ENCODE results near the gene L2HGDH. TPM values are rescaled to one million over a fixed set of nuclear protein-coding genes. Genes with fewer than 3 reads are reported as not detected.

Gene L2HGDH
- total RNA-seq, 4 donors from 2014 or later = 8.9 to 18.2 (median 11.6) TPM

DNA sequence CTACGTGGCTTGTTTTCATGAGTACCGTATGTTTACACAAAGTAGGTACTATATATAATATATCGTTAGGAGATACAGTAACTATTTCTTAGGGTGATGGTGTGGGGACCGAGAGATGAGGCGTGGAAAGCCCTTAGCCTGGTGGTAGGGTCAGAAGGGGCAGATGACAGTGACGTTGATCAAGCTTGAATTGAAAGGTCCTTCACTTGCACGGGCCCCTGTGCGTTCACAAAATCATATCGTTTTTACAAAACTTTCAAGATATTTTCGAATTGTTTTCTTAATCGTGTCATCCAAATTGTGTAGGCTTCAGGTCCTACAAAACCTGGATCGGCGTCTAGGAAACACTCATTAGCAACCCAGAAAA, 79.8 kb downstream of the L2HGDH start:
- TF ChIP-seq POLR2A (IDR thresholded peaks at IDR 0.05) = no peak
- TF ChIP-seq, protein P1, sequence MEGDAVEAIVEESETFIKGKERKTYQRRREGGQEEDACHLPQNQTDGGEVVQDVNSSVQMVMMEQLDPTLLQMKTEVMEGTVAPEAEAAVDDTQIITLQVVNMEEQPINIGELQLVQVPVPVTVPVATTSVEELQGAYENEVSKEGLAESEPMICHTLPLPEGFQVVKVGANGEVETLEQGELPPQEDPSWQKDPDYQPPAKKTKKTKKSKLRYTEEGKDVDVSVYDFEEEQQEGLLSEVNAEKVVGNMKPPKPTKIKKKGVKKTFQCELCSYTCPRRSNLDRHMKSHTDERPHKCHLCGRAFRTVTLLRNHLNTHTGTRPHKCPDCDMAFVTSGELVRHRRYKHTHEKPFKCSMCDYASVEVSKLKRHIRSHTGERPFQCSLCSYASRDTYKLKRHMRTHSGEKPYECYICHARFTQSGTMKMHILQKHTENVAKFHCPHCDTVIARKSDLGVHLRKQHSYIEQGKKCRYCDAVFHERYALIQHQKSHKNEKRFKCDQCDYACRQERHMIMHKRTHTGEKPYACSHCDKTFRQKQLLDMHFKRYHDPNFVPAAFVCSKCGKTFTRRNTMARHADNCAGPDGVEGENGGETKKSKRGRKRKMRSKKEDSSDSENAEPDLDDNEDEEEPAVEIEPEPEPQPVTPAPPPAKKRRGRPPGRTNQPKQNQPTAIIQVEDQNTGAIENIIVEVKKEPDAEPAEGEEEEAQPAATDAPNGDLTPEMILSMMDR (IDR thresholded peaks at IDR 0.05) = no peak
- intact Hi-C loops (cut with DNase I; ENCODE audit: low total_unique reads) = no loop called here
- H3K4me3 ChIP-seq (ENCODE audit: low read depth, poor library complexity, severe bottlenecking) = peak overlapping the region; percentile 78
- no peak for DNase-seq (ENCODE audit: low spot score in 2 of 2)
- WGBS, 2 donors = 32% methylated on average over 13 of the region's 13 CpGs

DNA sequence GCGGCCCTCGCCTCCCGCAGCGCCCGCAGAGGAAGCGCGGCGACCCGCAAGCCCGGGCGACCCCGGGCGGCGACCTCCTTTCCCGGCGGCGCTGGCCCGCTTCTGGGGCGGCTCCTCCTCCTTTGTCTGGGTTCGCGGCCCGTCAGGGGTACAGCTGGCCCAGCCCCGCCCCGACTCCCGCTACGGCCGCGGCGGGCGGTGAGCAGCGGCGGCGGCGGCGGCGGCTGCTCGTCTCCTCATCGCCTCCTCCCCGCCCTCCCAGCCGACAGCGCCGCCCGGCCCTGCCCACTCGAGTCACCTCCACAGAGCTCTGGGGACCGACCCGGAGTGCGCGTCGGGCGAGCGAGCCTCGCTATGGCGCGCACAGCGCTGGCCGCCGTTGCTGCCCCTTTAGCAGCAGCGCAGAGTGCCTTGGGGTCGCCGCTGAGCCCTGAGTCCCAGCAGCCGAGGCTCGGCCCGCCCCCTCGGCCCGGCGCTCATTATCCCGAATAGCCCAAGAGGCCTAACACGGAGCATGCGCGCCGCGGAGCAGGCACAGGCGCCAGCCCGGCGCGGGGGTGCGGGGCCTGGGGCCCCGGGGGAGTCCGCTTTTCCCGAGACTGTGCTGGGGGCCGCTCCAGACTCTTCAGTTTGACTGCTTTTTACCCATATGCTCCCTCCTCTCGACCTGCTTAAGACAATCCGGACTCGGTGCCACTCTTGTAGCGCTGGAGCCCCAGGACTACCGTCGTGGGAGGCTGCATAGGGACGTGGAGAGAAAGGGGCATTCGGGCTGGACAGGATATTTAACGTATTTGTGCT, 80.4 kb downstream of the L2HGDH start, which contains the start of gene SOS2:
TSS of gene SOS2 (minus strand) at position 104 of the 801 bp plus-strand sequence. CDS start 295 bp downstream, outside the sequence.
- DNase-seq (ENCODE audit: low spot score in 2 of 2) = peak; percentile 70 to 97
- 0 to 2% methylated on average over 18 to 58 of the region's 90 CpGs for WGBS, 2 donors
- TF ChIP-seq POLR2A (IDR thresholded peaks at IDR 0.05) = peak in 1 of 2 donors; percentile 70
- TF ChIP-seq, protein P1 (IDR thresholded peaks at IDR 0.05) = no peak
- intact Hi-C loops (cut with DNase I; ENCODE audit: low total_unique reads) = no loop called here
- peak within 1 kb of the TSS; percentile 78 for H3K4me3 ChIP-seq (ENCODE audit: low read depth, poor library complexity, severe bottlenecking)

DNA sequence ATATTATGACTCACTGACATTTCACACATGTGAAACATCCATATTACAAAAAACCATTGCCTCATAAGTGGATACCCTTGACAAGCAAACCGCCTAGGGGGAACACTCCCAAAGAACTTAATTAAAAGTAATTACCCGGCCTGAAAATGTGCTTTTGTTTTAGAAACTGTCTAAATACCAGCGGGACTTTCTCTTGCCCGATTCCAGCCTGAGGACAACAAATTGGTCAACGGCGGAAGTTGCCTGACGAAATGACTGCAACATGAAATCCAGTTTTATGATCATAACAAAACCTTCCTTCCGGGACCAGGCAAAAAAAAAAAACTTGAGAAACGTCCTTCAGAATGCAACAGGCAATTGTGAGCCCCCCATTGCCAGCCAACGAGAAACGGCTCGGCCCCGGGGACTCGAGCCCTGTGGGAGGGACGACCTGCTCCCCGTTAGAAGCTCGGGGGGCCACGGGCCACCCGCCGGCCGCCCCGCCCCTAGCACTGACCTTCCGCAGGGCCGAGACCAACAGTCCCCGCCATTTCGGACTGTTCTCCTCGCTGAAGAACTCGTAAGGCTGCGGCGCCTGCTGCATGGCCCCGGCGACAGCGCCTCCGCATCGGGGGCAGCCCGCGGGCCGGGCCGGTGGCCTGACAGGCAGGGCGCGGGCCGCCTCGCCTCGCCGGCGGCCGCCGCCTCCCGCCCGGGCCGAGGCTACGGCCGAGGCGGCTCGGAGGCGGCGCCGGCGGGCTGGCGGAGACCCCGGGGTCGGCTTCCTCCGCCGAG, 81.1 kb downstream of the L2HGDH start:
- TF ChIP-seq, protein P1 (IDR thresholded peaks at IDR 0.05) = no peak
- TF ChIP-seq POLR2A (IDR thresholded peaks at IDR 0.05) = no peak
- 0% methylated on average over 22 to 26 of the region's 64 CpGs for WGBS, 2 donors
- peak overlapping the region; percentile 78 for H3K4me3 ChIP-seq (ENCODE audit: low read depth, poor library complexity, severe bottlenecking)
- intact Hi-C loops (cut with DNase I; ENCODE audit: low total_unique reads) = no loop called here
- DNase-seq (ENCODE audit: low spot score in 2 of 2) = peak; percentile 40 to 89

DNA sequence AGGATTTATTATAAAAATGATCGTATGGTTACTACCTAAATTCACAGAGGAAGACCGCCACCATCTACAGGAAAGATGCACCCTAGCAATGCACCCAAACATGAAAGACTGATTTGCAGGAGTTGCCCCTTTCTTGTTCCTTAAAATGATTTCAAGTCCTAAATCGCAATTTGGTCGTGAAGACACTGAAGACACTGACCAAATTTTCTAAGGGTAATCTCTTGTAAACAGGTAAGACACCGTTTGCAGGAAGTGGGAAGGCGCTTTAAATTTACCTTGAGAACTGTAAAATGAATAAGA, 81.7 kb downstream of the L2HGDH start:
- TF ChIP-seq, protein P1 (IDR thresholded peaks at IDR 0.05) = no peak
- no peak for TF ChIP-seq POLR2A (IDR thresholded peaks at IDR 0.05)
- H3K4me3 ChIP-seq (ENCODE audit: low read depth, poor library complexity, severe bottlenecking) = peak overlapping the region; percentile 78
- intact Hi-C loops (cut with DNase I; ENCODE audit: low total_unique reads) = no loop called here
- WGBS, 2 donors = 3 to 4% methylated on average over 6 of the region's 6 CpGs
- DNase-seq (ENCODE audit: low spot score in 2 of 2) = no peak

DNA sequence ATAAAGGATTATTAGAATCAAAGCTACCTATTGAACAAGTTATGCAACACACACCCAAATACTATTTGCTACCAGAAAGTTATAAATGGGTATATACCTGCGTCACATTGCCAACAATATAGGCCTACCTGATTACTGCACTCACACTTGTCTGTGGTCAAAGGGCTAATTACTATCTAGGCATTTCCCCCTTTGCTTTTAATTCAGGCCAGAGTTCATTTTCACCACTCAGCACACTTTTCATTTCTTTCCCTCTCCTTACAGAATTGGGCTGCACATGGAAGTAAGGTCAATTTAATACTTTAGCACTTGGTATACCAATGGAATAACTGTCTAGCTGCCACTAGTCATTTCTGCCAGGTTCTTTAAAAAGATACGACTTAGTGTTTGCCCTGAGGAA, 82.3 kb downstream of the L2HGDH start:
- TF ChIP-seq, protein P1 (IDR thresholded peaks at IDR 0.05) = no peak
- TF ChIP-seq POLR2A (IDR thresholded peaks at IDR 0.05) = no peak
- no peak overlapping the region for H3K4me3 ChIP-seq (ENCODE audit: low read depth, poor library complexity, severe bottlenecking)
- intact Hi-C loops (cut with DNase I; ENCODE audit: low total_unique reads) = no loop called here
- DNase-seq (ENCODE audit: low spot score in 2 of 2) = no peak
- WGBS, 2 donors = 26 to 36% methylated on average over 2 of the region's 2 CpGs
